WTC11 (cell line): Measurements from ENCODE around the gene SMIM22. TPM values are rescaled to one million over a fixed set of nuclear protein-coding genes. Genes with fewer than 3 reads are reported as not detected.
A peak's percentile ranks its signal among the peaks of the same experiment; 100 is the strongest.

Experiments used
- ATAC-seq: fragments of 200-7000 bp; cut with Tn5 transposase; 2 replicates; pipeline ENCODE4 v1.10.0; 2021; ENCODE audit warnings: mild to moderate bottlenecking, moderate library complexity
- CTCF ChIA-PET: fragments of 300-600 bp; sonication (Branson Sonifier 250); formaldehyde crosslinking; loops from one replicate; lab custom pipeline; 2021; ENCODE audit warnings: antibody characterized with exemption; lab: Charles Lee
- POLR2A ChIA-PET: fragments of 350-600 bp; sonication (Branson Sonifier 250); formaldehyde crosslinking; loops from one replicate; lab custom pipeline; 2021; ENCODE audit warnings: antibody characterized with exemption; lab: Charles Lee
- DNase-seq: peaks from one replicate; pipeline ENCODE4 v3.0.0; 2021; ENCODE audit warnings: low spot score
- H3K27ac Mint-ChIP-seq: 2 replicates; pipeline ENCODE4 v1.8.0; 2021; ENCODE audit warnings: mixed read lengths
- H3K27me3 Mint-ChIP-seq: 2 replicates; pipeline ENCODE4 v1.8.0; 2021; ENCODE audit warnings: low read depth, mild to moderate bottlenecking, moderate library complexity, mixed read lengths
- H3K36me3 Mint-ChIP-seq: 2 replicates; pipeline ENCODE4 v1.8.0; 2021; ENCODE audit warnings: mixed read lengths
- H3K4me1 Mint-ChIP-seq: 2 replicates; pipeline ENCODE4 v1.8.0; 2022; ENCODE audit warnings: mixed read lengths
- H3K4me3 Mint-ChIP-seq: 2 replicates; pipeline ENCODE4 v1.8.0; 2021; ENCODE audit warnings: mild to moderate bottlenecking, moderate library complexity, mixed read lengths
- H3K9me3 Mint-ChIP-seq: 2 replicates; pipeline ENCODE4 v1.8.0; 2021; ENCODE audit warnings: mixed read lengths
- AFF4 ChIP-seq: sonication (generic); formaldehyde crosslinking; IDR thresholded peaks from 2 replicates; pipeline ENCODE4 v1.8.1; 2023; ENCODE audit warnings: mild to moderate bottlenecking, missing genetic modification reagents, borderline replicate concordance
- ARID4B ChIP-seq: sonication (generic); formaldehyde crosslinking; IDR thresholded peaks from 2 replicates; pipeline ENCODE4 v1.8.0; 2023; ENCODE audit warnings: missing genetic modification reagents, mild to moderate bottlenecking, borderline replicate concordance
- ATF6 ChIP-seq: sonication (generic); formaldehyde crosslinking; IDR thresholded peaks from 2 replicates; pipeline ENCODE4 v1.8.1; 2023; ENCODE audit warnings: mild to moderate bottlenecking, missing genetic modification reagents
- CDX4 ChIP-seq: fragments of 250-450 bp; sonication (Bioruptor Pico); IDR thresholded peaks from 2 replicates; pipeline ENCODE4 v1.9.0; 2021; ENCODE audit warnings: moderate library complexity, mild to moderate bottlenecking, inconsistent platforms, borderline replicate concordance
- ERG ChIP-seq: fragments of 250-450 bp; sonication (Bioruptor Pico); IDR thresholded peaks from 2 replicates; pipeline ENCODE4 v1.8.0; 2021; ENCODE audit warnings: mild to moderate bottlenecking
- GRHL2 ChIP-seq: fragments of 250-450 bp; sonication (Bioruptor Pico); IDR thresholded peaks from 2 replicates; pipeline ENCODE4 v1.8.0; 2022; ENCODE audit warnings: mild to moderate bottlenecking, moderate library complexity; ENCODE audit not compliant: insufficient replicate concordance, severe bottlenecking
- HMGXB4 ChIP-seq: sonication (generic); formaldehyde crosslinking; IDR thresholded peaks from 2 replicates; pipeline ENCODE4 v1.8.1; 2023; ENCODE audit warnings: mild to moderate bottlenecking, moderate library complexity, missing genetic modification reagents
- MAX ChIP-seq: sonication (generic); formaldehyde crosslinking; IDR thresholded peaks from 2 replicates; pipeline ENCODE4 v1.8.0; 2022; ENCODE audit warnings: mild to moderate bottlenecking, missing genetic modification reagents
- MYBL2 ChIP-seq: sonication (generic); formaldehyde crosslinking; IDR thresholded peaks from 2 replicates; pipeline ENCODE4 v1.8.1; 2023; ENCODE audit warnings: mild to moderate bottlenecking, moderate library complexity, missing genetic modification reagents
- NFATC4 ChIP-seq: fragments of 250-450 bp; sonication (Bioruptor Pico); IDR thresholded peaks from 2 replicates; pipeline ENCODE4 v1.9.0; 2021; ENCODE audit warnings: mild to moderate bottlenecking
- NR2C2 ChIP-seq: sonication (generic); formaldehyde crosslinking; IDR thresholded peaks from 2 replicates; pipeline ENCODE4 v1.8.0; 2022; ENCODE audit warnings: mild to moderate bottlenecking, missing genetic modification reagents
- NR3C1 ChIP-seq: sonication (generic); formaldehyde crosslinking; conservative IDR thresholded peaks from 2 replicates; pipeline ENCODE4 v1.8.1; 2023; ENCODE audit warnings: low read depth, mild to moderate bottlenecking, missing genetic modification reagents
- RELA ChIP-seq: sonication (generic); formaldehyde crosslinking; IDR thresholded peaks from 2 replicates; pipeline ENCODE4 v1.8.1; 2022; ENCODE audit warnings: missing genetic modification reagents, mild to moderate bottlenecking, borderline replicate concordance
- SOX15 ChIP-seq: fragments of 250-450 bp; sonication (Bioruptor Pico); IDR thresholded peaks from 2 replicates; pipeline ENCODE4 v1.9.0; 2021; ENCODE audit warnings: mild to moderate bottlenecking
- ZNF121 ChIP-seq: sonication (generic); formaldehyde crosslinking; IDR thresholded peaks from 2 replicates; pipeline ENCODE4 v1.8.0; 2023; ENCODE audit warnings: missing genetic modification reagents
- ZNF416 ChIP-seq: fragments of 250-450 bp; sonication (Bioruptor Pico); IDR thresholded peaks from 2 replicates; pipeline ENCODE4 v1.9.0; 2021; ENCODE audit warnings: mild to moderate bottlenecking, inconsistent platforms
- ZNF512 ChIP-seq: sonication (generic); formaldehyde crosslinking; IDR thresholded peaks from 2 replicates; pipeline ENCODE4 v1.8.1; 2022; ENCODE audit warnings: missing genetic modification reagents, borderline replicate concordance
- total RNA-seq: library from RNA; stranded (reverse); gene quantifications from 3 replicates; pipeline ENCODE4 v1.2.3, GENCODE V29; 2021

The SMIM22 gene
- total RNA-seq, 1 experiment from 2014 or later = not detected

- TF ChIP-seq ARID4B (CRISPR knock-in tag) = no peak
- no peak for TF ChIP-seq ZNF512 (CRISPR knock-in tag)
- TF ChIP-seq ZNF121 (CRISPR knock-in tag) = peak; percentile 84
Measured at GRCh38 chr16:4806280-4806679, 11.1 kb downstream of the SMIM22 start (continued).

GRCh38 chr16:4811242-4811641, 16.1 kb downstream of the SMIM22 start:
- Mint-ChIP-seq H3K27me3 (no peaks in the 10 kb centered on the region), H3K4me1 (no peaks in the 10 kb centered on the region), H3K27ac (peak overlapping the region; percentile 70; the same call in 1 of the 2 replicates), H3K36me3 (peaks cover 59% of the 10 kb centered on the region), H3K9me3 (no peaks in the 10 kb centered on the region), H3K4me3 (no peak overlapping the region)
- CTCF ChIA-PET = no interaction called here
- DNase-seq = no peak
- ATAC-seq = no peak
- POLR2A ChIA-PET = no interaction called here
- TF ChIP-seq ZNF416 (CRISPR knock-in tag) (no peak), HMGXB4 (no peak), AFF4 (CRISPR knock-in tag) (no peak), ERG (CRISPR knock-in tag) (no peak), NR2C2 (CRISPR knock-in tag) (no peak), RELA (CRISPR knock-in tag) (no peak), MAX (no peak), MYBL2 (CRISPR knock-in tag) (no peak), NR3C1 (CRISPR knock-in tag) (no peak), CDX4 (CRISPR knock-in tag) (no peak), NFATC4 (no peak), ATF6 (no peak), GRHL2 (CRISPR knock-in tag) (no peak), SOX15 (CRISPR knock-in tag) (no peak)
